ENCODE results near the gene NELFCD. TPM values are rescaled to one million over a fixed set of nuclear protein-coding genes. Genes with fewer than 3 reads are reported as not detected.

NELFCD gene
- polyA plus RNA-seq, 1 of the 3 experiments (the other 2 are of a cell fraction), result 90.0 TPM

GRCh38 chr20:59008715-59009336, 27.8 kb downstream of the NELFCD start:
- POLR2A ChIA-PET, result interaction anchor here (0.6 kb wide), 1 partner anchor 27 kb away, joined by 3 read pairs; the partner anchor contains the start of gene NELFCD
- H3K4me3 ChIP-seq (ENCODE audit: low read depth in 2 of 2, low read length in 1 of 2), result no peak overlapping the region
- no peak overlapping the region for H3K27ac ChIP-seq (ENCODE audit: low read depth in 2 of 2, low read length in 1 of 2)
- no peaks in the 10 kb centered on the region for H3K9me2 ChIP-seq
- H3K4me2 ChIP-seq, result no peak overlapping the region
- WGBS (ENCODE audit: low lambda C conversion rate), result 91% methylated on average over 5 of the region's 8 CpGs
- no peak overlapping the region for H2AFZ ChIP-seq (ENCODE audit: low read depth)
- CTCF ChIA-PET, result interaction anchor here (0.5 to 1.4 kb wide), 6 partner anchors 13 to 447 kb away, joined by 3 to 5 read pairs (median 3); no protein-coding TSS in a partner anchor
- no peak overlapping the region for H3K9ac ChIP-seq
- no peaks in the 10 kb centered on the region for H3K9me3 ChIP-seq
- H3K79me2 ChIP-seq (ENCODE audit: insufficient read depth), result no peaks in the 10 kb centered on the region
- TF ChIP-seq TAF1 (IDR thresholded peaks at IDR 0.05; ENCODE audit: borderline replicate concordance, low read depth, low read length) (no peak), USF2 (IDR thresholded peaks at IDR 0.05; ENCODE audit: borderline replicate concordance, low read depth, low read length) (no peak), MEF2A (IDR thresholded peaks at IDR 0.05; ENCODE audit: borderline replicate concordance, low read depth) (no peak), USF1 (IDR thresholded peaks at IDR 0.05; ENCODE audit: borderline replicate concordance, low read depth) (no peak), EP300 (IDR thresholded peaks at IDR 0.05; ENCODE audit: borderline replicate concordance in 1 of 2, low read depth in 1 of 2, low read length in 1 of 2) (no peak), CTCF (IDR thresholded peaks at IDR 0.05) (no peak), SIN3A (IDR thresholded peaks at IDR 0.05; ENCODE audit: borderline replicate concordance, low read depth, low read length) (no peak), RXRA (IDR thresholded peaks at IDR 0.05; ENCODE audit: borderline replicate concordance, low read depth) (no peak), ZBTB33 (IDR thresholded peaks at IDR 0.05; ENCODE audit: borderline replicate concordance, low read depth) (no peak), YY1 (IDR thresholded peaks at IDR 0.05; ENCODE audit: low read depth) (no peak), NFIC (IDR thresholded peaks at IDR 0.05; ENCODE audit: borderline replicate concordance) (no peak), TCF12 (IDR thresholded peaks at IDR 0.05) (no peak), MAX (IDR thresholded peaks at IDR 0.05; ENCODE audit: low read depth) (no peak), TEAD4 (IDR thresholded peaks at IDR 0.05; ENCODE audit: borderline replicate concordance, insufficient read depth) (no peak), RAD21 (IDR thresholded peaks at IDR 0.05; ENCODE audit: low read length) (no peak), POLR2AphosphoS5 (IDR thresholded peaks at IDR 0.05; ENCODE audit: low read depth, low read length) (no peak), RFX5 (IDR thresholded peaks at IDR 0.05; ENCODE audit: low read length) (no peak), FOSL2 (IDR thresholded peaks at IDR 0.05; ENCODE audit: borderline replicate concordance, low read depth) (no peak), REST (IDR thresholded peaks at IDR 0.05; ENCODE audit: low read depth, low read length) (no peak)
- no peaks in the 10 kb centered on the region for H3K36me3 ChIP-seq (replicated peaks in 1 of 2; ENCODE audit: control insufficient read depth in 1 of 2, insufficient read depth in 2 of 2, low read length in 1 of 2)
- H3F3A ChIP-seq (replicated peaks; ENCODE audit: insufficient read depth), result peaks cover 3% of the 10 kb centered on the region
- DNase-seq, result no peak
- H3K27me3 ChIP-seq (ENCODE audit: insufficient read depth), result no peaks in the 10 kb centered on the region
- H3K4me1 ChIP-seq (ENCODE audit: control insufficient read depth in 1 of 2, insufficient read depth in 2 of 2, low read depth in 1 of 2, low read length in 1 of 2), result peaks cover 10 to 12% of the 10 kb centered on the region in 2 experiments; a peak in 3 of 4 replicates
- no peaks in the 10 kb centered on the region for H4K20me1 ChIP-seq (ENCODE audit: insufficient read depth)

Data from SK-N-SH (cell line).